OCI-LY1 (cell line): ENCODE data around the gene SNRNP70.
A peak's percentile ranks its signal among the peaks of the same experiment; 100 is the strongest.

Source experiments
- H2AFZ ChIP-seq: fragments of 200-600 bp; sonication (generic), shearing (Covaris generic); 2 replicates; pipeline ENCODE4 v1.6.0; 2014; ENCODE audit warnings: antibody characterized with exemption, mild to moderate bottlenecking, low read length
- H3F3A ChIP-seq: fragments of 200-600 bp; sonication (generic), shearing (Covaris generic); 2 replicates; pipeline ENCODE4 v1.6.0; 2014; ENCODE audit warnings: mild to moderate bottlenecking, antibody characterized with exemption, low read length, moderate library complexity; ENCODE audit not compliant: insufficient read depth
- H3K27ac ChIP-seq: fragments of 200-600 bp; sonication (generic); 2 replicates; pipeline ENCODE4 v1.5.1; 2014; ENCODE audit warnings: low read length, mixed run types, mild to moderate bottlenecking, low read depth; ENCODE audit not compliant: poor library complexity, severe bottlenecking
- H3K27me3 ChIP-seq: fragments of 200-600 bp; sonication (generic); 2 replicates; pipeline ENCODE4 v1.6.0; 2014; ENCODE audit warnings: antibody characterized with exemption, mild to moderate bottlenecking, low read length, moderate library complexity; ENCODE audit not compliant: insufficient read depth
- H3K36me3 ChIP-seq: fragments of 200-600 bp; sonication (generic); 2 replicates; pipeline ENCODE4 v1.6.1; 2014; ENCODE audit warnings: mild to moderate bottlenecking, antibody characterized with exemption, low read length, moderate library complexity, mixed read lengths; ENCODE audit not compliant: insufficient read depth
- H3K4me1 ChIP-seq: fragments of 200-600 bp; sonication (generic); 2 replicates; pipeline ENCODE4 v1.5.1; 2014; ENCODE audit warnings: mild to moderate bottlenecking, low read length, moderate library complexity; ENCODE audit not compliant: insufficient read depth, severe bottlenecking
- H3K4me2 ChIP-seq: fragments of 200-600 bp; sonication (generic), shearing (Covaris generic); 2 replicates; pipeline ENCODE4 v1.6.1; 2014; ENCODE audit warnings: low read length
- H3K4me3 ChIP-seq: fragments of 200-600 bp; sonication (generic); 2 replicates; pipeline ENCODE4 v1.5.1; 2014; ENCODE audit warnings: low read length, low read depth, mild to moderate bottlenecking, mixed read lengths; ENCODE audit not compliant: poor library complexity, severe bottlenecking
- H3K79me2 ChIP-seq: fragments of 200-600 bp; shearing (Covaris generic); 2 replicates; pipeline ENCODE4 v1.6.1; 2016; ENCODE audit warnings: mixed run types, low read length, mixed read lengths; ENCODE audit not compliant: insufficient read depth
- H3K9ac ChIP-seq: fragments of 200-600 bp; sonication (generic), shearing (Covaris generic); 2 replicates; pipeline ENCODE4 v1.6.1; 2014; ENCODE audit warnings: mild to moderate bottlenecking, low read length, mixed read lengths
- H3K9me2 ChIP-seq: fragments of 200-600 bp; sonication (generic), shearing (Covaris generic); 2 replicates; pipeline ENCODE4 v1.6.1; 2014; ENCODE audit warnings: low read depth, mild to moderate bottlenecking, low read length, mixed read lengths
- H3K9me3 ChIP-seq: fragments of 200-600 bp; shearing (Covaris generic); 2 replicates; pipeline ENCODE4 v1.6.1; 2014; ENCODE audit warnings: low read length, mixed read lengths
- H4K20me1 ChIP-seq: fragments of 200-600 bp; sonication (generic), shearing (Covaris generic); 2 replicates; pipeline ENCODE4 v1.6.0; 2016; ENCODE audit warnings: mild to moderate bottlenecking, low read length; ENCODE audit not compliant: insufficient read depth
- EZH2 ChIP-seq: fragments of 200-600 bp; sonication (generic), shearing (Covaris generic); IDR thresholded peaks from 2 replicates; pipeline ENCODE4 v1.8.0; 2017; ENCODE audit warnings: borderline replicate concordance, mixed run types, mild to moderate bottlenecking, antibody characterized with exemption, low read length, moderate library complexity, mixed read lengths
- TF ChIP-seq, protein P1 (sequence below): fragments of 200-600 bp; sonication (generic), shearing (Covaris generic); IDR thresholded peaks from 2 replicates; pipeline ENCODE4 v1.5.1; 2017; ENCODE audit warnings: mild to moderate bottlenecking, antibody characterized with exemption, low read length, moderate library complexity, mixed read lengths

SNRNP70 gene

GRCh38 chr19:49097453-49098288 is 12.4 kb downstream of the SNRNP70 start:
- Histone ChIP-seq H3K9me2 (no peaks in the 10 kb centered on the region), H3K27ac (no peak overlapping the region), H3K79me2 (no peaks in the 10 kb centered on the region), H3K9ac (no peak overlapping the region), H3F3A (peaks cover 3% of the 10 kb centered on the region), H3K36me3 (peaks cover 93% of the 10 kb centered on the region), H3K4me1 (no peaks in the 10 kb centered on the region), H3K4me3 (no peak overlapping the region), H2AFZ (no peak overlapping the region), H3K4me2 (no peak overlapping the region), H4K20me1 (no peaks in the 10 kb centered on the region), H3K9me3 (no peaks in the 10 kb centered on the region), H3K27me3 (no peaks in the 10 kb centered on the region)
- TF ChIP-seq, protein P1, sequence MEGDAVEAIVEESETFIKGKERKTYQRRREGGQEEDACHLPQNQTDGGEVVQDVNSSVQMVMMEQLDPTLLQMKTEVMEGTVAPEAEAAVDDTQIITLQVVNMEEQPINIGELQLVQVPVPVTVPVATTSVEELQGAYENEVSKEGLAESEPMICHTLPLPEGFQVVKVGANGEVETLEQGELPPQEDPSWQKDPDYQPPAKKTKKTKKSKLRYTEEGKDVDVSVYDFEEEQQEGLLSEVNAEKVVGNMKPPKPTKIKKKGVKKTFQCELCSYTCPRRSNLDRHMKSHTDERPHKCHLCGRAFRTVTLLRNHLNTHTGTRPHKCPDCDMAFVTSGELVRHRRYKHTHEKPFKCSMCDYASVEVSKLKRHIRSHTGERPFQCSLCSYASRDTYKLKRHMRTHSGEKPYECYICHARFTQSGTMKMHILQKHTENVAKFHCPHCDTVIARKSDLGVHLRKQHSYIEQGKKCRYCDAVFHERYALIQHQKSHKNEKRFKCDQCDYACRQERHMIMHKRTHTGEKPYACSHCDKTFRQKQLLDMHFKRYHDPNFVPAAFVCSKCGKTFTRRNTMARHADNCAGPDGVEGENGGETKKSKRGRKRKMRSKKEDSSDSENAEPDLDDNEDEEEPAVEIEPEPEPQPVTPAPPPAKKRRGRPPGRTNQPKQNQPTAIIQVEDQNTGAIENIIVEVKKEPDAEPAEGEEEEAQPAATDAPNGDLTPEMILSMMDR = peak; percentile 98
- no peak for TF ChIP-seq EZH2

DNA sequence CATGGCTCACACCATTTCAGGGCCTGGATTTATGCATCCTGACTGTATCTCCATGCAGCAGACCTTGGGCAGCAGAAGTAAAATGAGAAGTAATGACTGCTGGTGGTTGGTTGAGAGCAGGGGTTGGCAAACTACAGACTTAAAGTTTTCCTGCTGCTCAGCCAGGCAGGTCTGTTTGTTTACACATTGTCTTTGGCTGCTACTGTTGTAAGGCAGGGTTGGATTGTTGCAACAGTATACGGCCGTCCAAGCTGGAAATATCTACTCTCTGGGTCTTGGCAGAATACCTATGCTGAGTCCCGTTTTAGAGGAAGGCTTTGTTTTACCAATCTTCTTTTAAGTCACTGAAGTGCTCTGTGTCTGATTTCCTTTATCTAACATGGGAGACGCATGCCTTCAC is 13.5 kb downstream of the SNRNP70 start:
- no peak overlapping the region for H3K4me3 ChIP-seq
- H3K79me2 ChIP-seq = no peaks in the 10 kb centered on the region
- H3K4me1 ChIP-seq = no peaks in the 10 kb centered on the region
- peaks cover 3% of the 10 kb centered on the region for H3F3A ChIP-seq
- H4K20me1 ChIP-seq = no peaks in the 10 kb centered on the region
- no peak overlapping the region for H3K27ac ChIP-seq
- peaks cover 94% of the 10 kb centered on the region for H3K36me3 ChIP-seq
- no peak overlapping the region for H3K9ac ChIP-seq
- no peak overlapping the region for H3K4me2 ChIP-seq
- no peak overlapping the region for H2AFZ ChIP-seq
- H3K9me3 ChIP-seq = no peaks in the 10 kb centered on the region
- TF ChIP-seq EZH2 = no peak
- TF ChIP-seq, protein P1 = no peak
- no peaks in the 10 kb centered on the region for H3K27me3 ChIP-seq
- H3K9me2 ChIP-seq = no peaks in the 10 kb centered on the region

DNA sequence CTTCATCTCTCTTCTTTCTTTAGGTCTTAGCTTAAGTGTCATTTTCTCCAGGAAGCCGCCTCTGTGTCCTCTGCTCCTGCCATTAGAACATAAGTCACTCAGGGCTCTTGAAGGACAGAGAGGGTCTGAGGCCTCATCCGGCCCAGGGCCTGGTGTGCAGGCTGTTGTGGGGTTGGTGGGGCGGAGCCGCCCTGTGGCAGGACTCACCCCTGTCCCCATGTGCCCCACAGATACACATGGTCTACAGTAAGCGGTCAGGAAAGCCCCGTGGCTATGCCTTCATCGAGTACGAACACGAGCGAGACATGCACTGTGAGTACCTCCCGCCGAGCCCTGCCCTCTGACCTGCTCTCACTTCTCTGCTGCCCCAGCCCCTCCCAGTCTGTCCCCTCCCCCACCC is 15.9 kb downstream of the SNRNP70 start:
- H2AFZ ChIP-seq = no peak overlapping the region
- no peaks in the 10 kb centered on the region for H3K9me3 ChIP-seq
- no peak overlapping the region for H3K4me2 ChIP-seq
- no peaks in the 10 kb centered on the region for H4K20me1 ChIP-seq
- no peak overlapping the region for H3K27ac ChIP-seq
- H3K36me3 ChIP-seq = peaks cover 90% of the 10 kb centered on the region
- H3F3A ChIP-seq = peaks cover 5% of the 10 kb centered on the region
- H3K4me3 ChIP-seq = no peak overlapping the region
- no peaks in the 10 kb centered on the region for H3K9me2 ChIP-seq
- no peaks in the 10 kb centered on the region for H3K27me3 ChIP-seq
- no peak for TF ChIP-seq EZH2
- TF ChIP-seq, protein P1 = no peak
- no peak overlapping the region for H3K9ac ChIP-seq
- no peaks in the 10 kb centered on the region for H3K79me2 ChIP-seq
- H3K4me1 ChIP-seq = no peaks in the 10 kb centered on the region
